HUES6 (cell line): ENCODE results near the gene KAT2B.

Experiments
- H3K27ac ChIP-seq: 2 replicates; pipeline ENCODE4 v1.7.0; 2013; ENCODE audit warnings: low read depth, mild to moderate bottlenecking, low read length, inconsistent platforms
- H3K27me3 ChIP-seq: 2 replicates; pipeline ENCODE4 v1.6.1; 2013; ENCODE audit warnings: low read length; ENCODE audit not compliant: control insufficient read depth, insufficient read depth
- H3K36me3 ChIP-seq: 2 replicates; pipeline ENCODE4 v1.6.1; 2013; ENCODE audit warnings: low read length; ENCODE audit not compliant: control insufficient read depth, insufficient read depth
- H3K4me1 ChIP-seq: 2 replicates; pipeline ENCODE4 v1.6.1; 2013; ENCODE audit warnings: low read length; ENCODE audit not compliant: control insufficient read depth, insufficient read depth
- H3K4me3 ChIP-seq: 2 replicates; pipeline ENCODE4 v1.5.1; 2013; ENCODE audit warnings: low read depth, low read length
- H3K9ac ChIP-seq: one replicate; pipeline ENCODE4 v1.6.1; 2013; ENCODE audit warnings: mild to moderate bottlenecking, low read length
- H3K9me3 ChIP-seq: 2 replicates; pipeline ENCODE4 v1.6.1; 2013; ENCODE audit warnings: low read depth, low read length; ENCODE audit not compliant: control insufficient read depth, insufficient read depth

The KAT2B gene

GRCh38 chr3:20146301-20146700, 106.1 kb downstream of the KAT2B start:
- no peaks in the 10 kb centered on the region for H3K27me3 ChIP-seq
- H3K36me3 ChIP-seq, result no peaks in the 10 kb centered on the region
- H3K4me1 ChIP-seq, result peaks cover 4% of the 10 kb centered on the region; the same call in 1 of the 2 replicates
- H3K27ac ChIP-seq, result no peak overlapping the region
- no peak overlapping the region for H3K4me3 ChIP-seq
- no peak overlapping the region for H3K9ac ChIP-seq
- H3K9me3 ChIP-seq, result no peaks in the 10 kb centered on the region

- Histone ChIP-seq H3K4me3 (no peak overlapping the region), H3K9me3 (no peaks in the 10 kb centered on the region), H3K27ac (no peak overlapping the region), H3K9ac (no peak overlapping the region), H3K4me1 (no peaks in the 10 kb centered on the region), H3K36me3 (no peaks in the 10 kb centered on the region), H3K27me3 (no peaks in the 10 kb centered on the region)
Observed at GRCh38 chr3:20147361-20147760, 107.1 kb downstream of the KAT2B start.

- Histone ChIP-seq H3K4me3 (no peak overlapping the region), H3K4me1 (no peaks in the 10 kb centered on the region), H3K27ac (no peak overlapping the region), H3K9ac (no peak overlapping the region), H3K27me3 (no peaks in the 10 kb centered on the region), H3K9me3 (no peaks in the 10 kb centered on the region), H3K36me3 (0 out of 2 replicates have a peak, but pooled peaks cover under 1% of the 10 kb centered on the region)
Observed at GRCh38 chr3:20148466-20148865, 108.2 kb downstream of the KAT2B start.

- no peaks in the 10 kb centered on the region for H3K4me1 ChIP-seq
- no peak overlapping the region for H3K4me3 ChIP-seq
- H3K9ac ChIP-seq, result no peak overlapping the region
- H3K36me3 ChIP-seq, result peaks cover 24% of the 10 kb centered on the region
- no peaks in the 10 kb centered on the region for H3K27me3 ChIP-seq
- H3K9me3 ChIP-seq, result no peaks in the 10 kb centered on the region
- no peak overlapping the region for H3K27ac ChIP-seq
Observed at GRCh38 chr3:20154078-20154477, 113.8 kb downstream of the KAT2B start.

GRCh38 chr3:20154928-20155327, 114.7 kb downstream of the KAT2B start:
- Histone ChIP-seq H3K4me1 (no peaks in the 10 kb centered on the region), H3K27me3 (no peaks in the 10 kb centered on the region), H3K9me3 (no peaks in the 10 kb centered on the region), H3K27ac (no peak overlapping the region), H3K4me3 (no peak overlapping the region), H3K36me3 (peaks cover 33% of the 10 kb centered on the region), H3K9ac (no peak overlapping the region)

GRCh38 chr3:20160230-20160629, 120.0 kb downstream of the KAT2B start:
- Histone ChIP-seq H3K36me3 (peaks cover 58% of the 10 kb centered on the region), H3K9me3 (no peaks in the 10 kb centered on the region), H3K27me3 (no peaks in the 10 kb centered on the region), H3K4me1 (no peaks in the 10 kb centered on the region), H3K27ac (no peak overlapping the region), H3K9ac (no peak overlapping the region), H3K4me3 (no peak overlapping the region)

GRCh38 chr3:20161714-20162113, 121.5 kb downstream of the KAT2B start:
- Histone ChIP-seq H3K36me3 (peaks cover 65% of the 10 kb centered on the region), H3K27me3 (no peaks in the 10 kb centered on the region), H3K9me3 (no peaks in the 10 kb centered on the region), H3K9ac (no peak overlapping the region), H3K4me1 (no peaks in the 10 kb centered on the region), H3K27ac (no peak overlapping the region), H3K4me3 (no peak overlapping the region)

- Histone ChIP-seq H3K4me1 (no peaks in the 10 kb centered on the region), H3K36me3 (peaks cover 87% of the 10 kb centered on the region), H3K27ac (no peak overlapping the region), H3K4me3 (no peak overlapping the region), H3K9ac (no peak overlapping the region), H3K27me3 (no peaks in the 10 kb centered on the region), H3K9me3 (no peaks in the 10 kb centered on the region)
Observed at GRCh38 chr3:20173844-20174410, 133.7 kb downstream of the KAT2B start.

- no peak overlapping the region for H3K9ac ChIP-seq
- H3K36me3 ChIP-seq, result peaks cover 67% of the 10 kb centered on the region
- H3K27ac ChIP-seq, result no peak overlapping the region
- H3K27me3 ChIP-seq, result no peaks in the 10 kb centered on the region
- no peak overlapping the region for H3K4me3 ChIP-seq
- peaks cover 8% of the 10 kb centered on the region for H3K4me1 ChIP-seq
- no peaks in the 10 kb centered on the region for H3K9me3 ChIP-seq
Observed at GRCh38 chr3:20181276-20181675, 141.0 kb downstream of the KAT2B start.

GRCh38 chr3:20182206-20182605, 142.0 kb downstream of the KAT2B start:
- peaks cover 11% of the 10 kb centered on the region for H3K4me1 ChIP-seq
- H3K36me3 ChIP-seq, result peaks cover 59% of the 10 kb centered on the region
- H3K9me3 ChIP-seq, result no peaks in the 10 kb centered on the region
- no peaks in the 10 kb centered on the region for H3K27me3 ChIP-seq
- no peak overlapping the region for H3K9ac ChIP-seq
- H3K4me3 ChIP-seq, result no peak overlapping the region
- H3K27ac ChIP-seq, result no peak overlapping the region

GRCh38 chr3:20185331-20185678, 145.1 kb downstream of the KAT2B start:
- peak overlapping the region; percentile 87 for H3K27ac ChIP-seq
- peaks cover 12% of the 10 kb centered on the region for H3K4me1 ChIP-seq
- H3K9me3 ChIP-seq, result no peaks in the 10 kb centered on the region
- H3K9ac ChIP-seq, result peak overlapping the region; percentile 95
- peak overlapping the region; percentile 97 for H3K4me3 ChIP-seq
- peaks cover 29% of the 10 kb centered on the region for H3K36me3 ChIP-seq
- no peaks in the 10 kb centered on the region for H3K27me3 ChIP-seq
